RKO (cell line): Measurements from ENCODE around the gene CR1.
A peak's percentile ranks its signal among the peaks of the same experiment; 100 is the strongest.
"Not testable (repeated sequence)": the region's sequence is repeated elsewhere in the genome, so short reads cannot be mapped to it uniquely, and the experiment has no call there.

Experiments used
- DNase-seq: peaks from one replicate; pipeline ENCODE4 v3.0.0-alpha.2; 2016; ENCODE audit warnings: low spot score

CR1 gene

DNA sequence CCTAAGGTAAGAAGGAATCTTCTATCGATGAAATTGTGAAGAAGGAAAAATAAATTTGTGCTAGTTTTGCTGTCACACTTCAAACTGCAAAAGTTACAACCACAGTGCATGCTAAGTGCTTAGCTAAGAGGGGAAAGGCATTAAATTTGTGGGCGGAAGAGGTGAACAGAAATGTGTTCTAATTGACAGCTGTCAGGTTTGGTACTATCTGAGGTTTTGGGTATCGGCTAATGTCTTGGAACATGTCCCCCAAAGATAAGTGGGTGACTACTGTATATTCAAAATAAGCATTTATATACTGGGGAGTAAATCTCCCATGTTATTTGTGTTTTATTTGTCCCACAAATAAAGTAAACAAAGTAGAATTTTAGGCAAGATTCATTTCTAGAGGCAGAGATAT lies 8.0 kb downstream of the CR1 start:
- DNase-seq, result no peak

DNA sequence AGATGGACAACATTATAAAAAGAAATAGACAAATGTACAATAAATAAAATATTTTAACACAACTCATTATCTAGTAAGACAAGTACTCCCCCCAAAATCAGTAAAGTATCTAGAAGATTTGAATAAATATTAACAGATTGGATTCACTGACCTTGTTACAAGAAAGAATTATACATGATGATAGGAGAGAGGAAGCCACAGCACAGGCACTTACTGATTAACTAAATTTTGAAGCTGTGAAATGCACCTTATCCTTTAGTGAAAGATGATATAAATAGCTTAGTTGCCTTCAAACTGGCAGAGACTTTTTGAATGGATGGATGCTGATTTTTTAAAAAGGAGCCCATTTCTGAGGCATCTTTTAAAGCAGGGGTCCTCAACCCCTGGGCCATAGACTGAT lies 8.5 kb downstream of the CR1 start:
- DNase-seq, result no peak

DNA sequence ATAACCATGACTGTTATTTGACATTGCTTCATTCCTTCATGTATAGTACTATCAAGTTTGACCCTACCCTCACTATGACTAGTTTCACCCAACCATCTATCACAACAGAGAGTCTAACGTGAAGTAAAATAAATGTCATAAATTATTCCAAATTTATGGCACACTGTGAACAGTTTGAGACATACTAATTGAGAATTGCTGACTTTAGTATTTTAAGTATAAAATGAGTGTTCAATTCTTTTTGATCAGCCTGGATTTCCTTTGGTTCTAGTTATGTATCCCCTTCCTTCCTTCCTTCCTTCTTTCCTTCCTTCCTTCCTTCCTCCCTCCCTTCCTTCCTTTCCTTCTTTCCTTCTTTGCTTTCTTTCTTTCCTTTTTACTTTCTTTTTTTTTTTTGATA lies 14.5 kb downstream of the CR1 start:
- DNase-seq, result no peak

DNA sequence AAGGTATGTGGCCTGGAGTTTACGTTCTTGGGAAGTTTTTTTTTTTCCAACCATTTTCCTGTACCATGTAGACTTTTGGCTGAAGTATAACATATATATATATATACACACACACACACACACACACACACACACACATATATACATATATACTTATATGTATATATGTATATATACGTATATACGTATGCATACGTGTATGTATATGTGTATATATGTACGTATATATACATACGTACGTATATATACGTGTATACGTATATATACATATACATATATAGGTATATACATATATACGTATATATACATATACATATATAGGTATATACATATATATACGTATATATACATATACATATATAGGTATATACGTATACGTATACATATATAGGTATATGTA lies 18.9 kb downstream of the CR1 start:
- no peak for DNase-seq

DNA sequence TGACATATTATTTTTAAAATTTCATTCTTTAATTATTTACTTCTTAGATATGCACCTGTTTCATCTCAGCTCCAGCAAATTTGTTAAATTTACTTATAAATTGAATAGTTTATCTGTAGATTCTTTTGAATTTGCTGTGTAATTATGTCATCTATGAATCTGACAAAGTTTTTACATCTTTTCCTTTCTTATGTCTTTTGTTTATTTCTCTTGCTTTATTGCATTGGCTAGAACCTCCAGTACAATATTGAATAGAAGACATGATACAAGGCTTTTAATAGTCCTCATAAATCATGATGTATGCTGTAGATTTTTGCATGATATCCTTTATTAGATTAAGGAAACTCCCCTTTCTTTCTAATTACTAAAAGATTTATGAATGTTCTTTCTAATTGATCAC lies 20.8 kb downstream of the CR1 start:
- no peak for DNase-seq

DNA sequence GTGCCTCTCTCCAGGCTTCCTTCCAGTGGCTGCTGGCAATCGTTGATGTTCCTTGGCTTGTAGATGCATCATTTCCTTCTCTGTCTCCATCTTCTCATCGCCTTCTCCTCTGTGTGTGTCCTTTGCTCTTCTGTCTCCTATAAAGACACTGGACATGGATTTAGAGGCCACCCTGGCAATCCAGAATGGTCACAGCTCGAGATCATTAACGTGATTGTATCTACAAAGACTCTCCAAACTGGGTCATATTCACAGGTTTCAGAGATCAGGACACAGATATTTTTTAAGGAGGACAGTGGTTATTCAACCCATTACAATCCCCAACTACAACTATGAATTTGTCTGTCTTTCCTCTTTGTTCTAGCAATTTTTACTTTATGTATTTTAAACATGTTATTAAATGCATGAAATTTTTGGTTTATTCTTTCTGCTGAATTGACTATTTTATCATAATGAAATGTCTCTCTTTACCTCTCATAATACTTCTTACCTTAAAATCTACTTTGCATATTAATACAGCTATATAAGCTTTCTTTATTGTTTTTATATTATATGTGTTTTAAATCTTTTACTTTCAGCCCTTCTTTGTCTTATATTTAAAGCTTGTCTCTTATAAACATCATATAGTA lies 22.8 kb downstream of the CR1 start:
- DNase-seq, result no peak

DNA sequence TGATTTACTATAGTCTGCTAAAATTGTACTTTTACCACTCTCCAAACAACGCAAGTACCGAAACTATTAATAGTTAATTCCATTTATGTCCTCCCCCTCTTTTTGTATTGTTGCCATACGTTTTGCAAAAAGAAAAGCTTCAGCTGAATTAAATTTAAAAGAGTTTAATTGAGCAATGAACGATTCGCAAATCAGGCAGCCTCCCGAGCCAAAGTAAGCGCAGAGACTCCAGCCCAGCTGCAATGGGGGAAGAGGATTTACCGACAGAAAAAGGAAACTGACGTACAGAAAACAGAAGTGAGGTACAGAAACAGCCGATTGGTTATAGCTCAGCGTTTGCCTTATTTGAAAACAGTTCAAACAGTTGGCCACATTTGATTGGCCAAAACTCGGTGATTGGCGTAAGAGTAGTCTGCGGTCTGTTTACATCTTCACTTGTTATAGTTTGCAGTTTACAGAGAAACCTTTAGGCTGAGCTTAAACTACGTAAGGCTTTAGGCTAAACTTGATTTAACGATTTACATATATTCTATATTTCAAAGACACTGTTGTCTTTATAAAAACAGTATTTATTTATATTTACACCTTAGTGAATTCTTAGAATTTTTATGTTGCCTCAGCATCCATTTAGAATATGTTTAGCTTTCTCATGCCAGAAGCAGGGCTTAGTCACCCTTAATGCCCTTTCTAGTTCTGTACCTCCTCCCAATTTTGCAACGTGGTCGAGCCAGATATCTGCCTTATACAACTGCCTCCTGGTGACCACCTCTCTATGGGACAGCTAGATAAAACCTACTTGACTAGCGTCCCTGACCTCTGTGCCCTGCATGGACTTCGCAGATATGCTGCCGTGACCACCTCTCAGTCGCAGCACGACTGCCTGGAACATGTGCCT lies 23.8 kb downstream of the CR1 start:
- no peak for DNase-seq

DNA sequence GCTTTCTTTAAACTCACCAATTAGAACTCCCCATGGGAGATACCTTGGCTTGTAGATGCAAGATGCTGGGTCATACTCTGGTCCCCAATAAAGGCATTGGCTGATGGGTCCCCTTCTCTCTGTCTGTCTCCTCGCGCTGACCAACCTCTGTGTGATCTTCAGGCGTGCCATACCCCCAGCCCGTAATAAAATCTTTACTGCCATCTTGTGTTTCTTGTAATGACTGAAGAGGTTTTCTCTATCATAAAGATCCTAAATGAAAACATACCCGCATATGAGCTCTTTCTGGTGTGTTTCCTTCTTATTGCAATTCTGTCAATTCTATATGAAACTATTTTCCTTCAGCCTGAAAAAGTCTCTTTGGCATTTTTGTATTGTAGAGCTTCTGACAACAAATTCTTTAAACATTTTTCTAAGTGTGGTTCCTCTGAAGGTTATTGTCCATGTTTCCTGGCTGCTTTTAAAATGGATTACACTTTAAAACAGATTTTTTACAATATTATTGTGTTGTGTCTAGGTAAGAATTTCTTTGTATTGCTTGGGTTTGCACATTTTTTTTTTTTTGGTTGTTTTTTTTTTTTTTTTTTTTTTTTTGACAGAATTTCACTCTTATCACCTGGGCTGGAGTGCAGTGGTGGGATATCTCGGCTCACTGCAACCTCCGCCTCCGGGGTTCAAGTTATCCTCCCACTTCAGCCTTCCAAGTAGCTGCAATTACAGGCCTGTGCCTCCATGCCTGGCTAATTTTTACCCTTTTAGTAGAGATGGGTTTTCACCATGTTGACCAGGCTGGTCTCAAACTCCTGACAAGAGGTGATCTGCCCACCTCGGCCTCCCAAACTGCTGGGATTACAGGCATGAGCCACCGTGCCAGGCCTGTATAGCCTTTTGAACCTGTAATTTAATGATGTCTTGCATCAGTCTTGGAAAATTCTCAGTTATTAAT lies 24.7 kb downstream of the CR1 start:
- not testable (repeated sequence) for DNase-seq

DNA sequence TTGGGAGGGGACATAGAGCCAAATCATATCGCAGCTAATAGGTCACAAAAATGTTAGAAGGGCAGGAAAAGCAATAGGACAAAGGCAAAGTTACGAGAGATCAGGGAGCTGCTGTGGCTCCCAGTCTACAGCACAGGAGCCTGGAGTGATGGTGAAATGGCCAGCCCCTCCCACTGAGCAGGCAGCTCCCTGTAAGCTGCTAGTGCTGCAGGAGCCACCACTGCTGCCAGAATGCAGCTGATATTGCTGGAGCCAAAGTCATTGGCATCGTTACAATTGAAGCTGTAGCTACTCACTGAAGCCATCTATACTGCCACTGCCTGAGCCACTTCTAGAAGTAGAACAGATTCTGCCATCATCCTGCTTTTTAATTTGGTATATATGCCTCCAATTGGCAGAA lies 29.3 kb downstream of the CR1 start:
- DNase-seq, result not testable (repeated sequence)

DNA sequence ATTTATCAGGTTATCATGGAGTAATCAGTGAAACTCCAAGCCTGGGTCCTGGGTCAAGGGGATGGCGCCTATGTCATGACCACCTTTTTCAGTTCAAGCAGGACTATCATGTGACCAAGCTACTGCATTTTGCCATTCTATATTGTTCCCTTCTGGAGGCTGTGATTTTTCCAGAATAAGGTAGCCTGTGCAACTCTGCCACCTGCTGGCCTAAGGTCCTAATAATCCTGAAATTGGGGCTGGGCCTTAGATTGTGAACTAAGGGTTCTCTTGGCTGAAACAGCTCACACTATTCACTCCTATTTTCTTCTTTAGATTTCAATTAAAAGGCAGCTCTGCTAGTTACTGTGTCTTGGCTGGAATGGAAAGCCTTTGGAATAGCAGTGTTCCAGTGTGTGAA lies 32.4 kb downstream of the CR1 start:
- DNase-seq, result not testable (repeated sequence)

DNA sequence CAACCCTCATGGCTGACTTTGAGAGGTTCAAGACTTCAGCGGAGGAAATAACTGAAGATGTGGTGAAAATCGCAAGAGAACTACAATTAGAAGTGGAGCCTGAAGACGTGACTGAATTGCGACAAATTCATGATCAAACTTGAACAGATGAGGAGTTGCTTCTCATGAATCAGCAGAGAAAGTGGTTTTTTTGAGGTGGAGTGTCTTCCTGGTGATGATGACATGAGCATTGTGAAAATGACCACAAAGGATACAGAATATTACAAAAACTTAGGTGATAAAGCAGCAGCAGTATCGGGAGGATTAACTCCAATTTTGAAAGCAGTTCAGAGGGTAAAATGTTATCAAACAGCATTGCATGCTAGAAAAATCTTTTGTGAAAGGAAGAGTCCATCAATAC lies 40.3 kb downstream of the CR1 start:
- DNase-seq, result not testable (repeated sequence)

DNA sequence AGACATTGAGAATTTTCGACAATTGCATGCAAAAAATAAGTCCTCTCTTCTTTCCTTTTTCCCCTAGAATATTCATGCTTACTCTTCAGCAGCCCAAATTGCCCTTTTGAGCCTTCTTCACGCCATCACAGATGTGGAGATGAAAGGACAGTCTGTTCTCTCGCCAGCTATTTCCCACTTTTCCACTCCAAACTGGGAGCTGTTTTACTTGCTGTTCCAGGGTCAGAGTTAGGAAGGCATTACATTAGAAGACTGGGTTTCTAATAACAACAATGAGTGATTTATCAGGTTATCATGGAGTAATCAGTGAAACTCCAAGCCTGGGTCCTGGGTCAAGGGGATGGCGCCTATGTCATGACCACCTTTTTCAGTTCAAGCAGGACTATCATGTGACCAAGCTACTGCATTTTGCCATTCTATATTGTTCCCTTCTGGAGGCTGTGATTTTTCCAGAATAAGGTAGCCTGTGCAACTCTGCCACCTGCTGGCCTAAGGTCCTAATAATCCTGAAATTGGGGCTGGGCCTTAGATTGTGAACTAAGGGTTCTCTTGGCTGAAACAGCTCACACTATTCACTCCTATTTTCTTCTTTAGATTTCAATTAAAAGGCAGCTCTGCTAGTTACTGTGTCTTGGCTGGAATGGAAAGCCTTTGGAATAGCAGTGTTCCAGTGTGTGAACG lies 50.9 kb downstream of the CR1 start:
- DNase-seq, result not testable (repeated sequence)

DNA sequence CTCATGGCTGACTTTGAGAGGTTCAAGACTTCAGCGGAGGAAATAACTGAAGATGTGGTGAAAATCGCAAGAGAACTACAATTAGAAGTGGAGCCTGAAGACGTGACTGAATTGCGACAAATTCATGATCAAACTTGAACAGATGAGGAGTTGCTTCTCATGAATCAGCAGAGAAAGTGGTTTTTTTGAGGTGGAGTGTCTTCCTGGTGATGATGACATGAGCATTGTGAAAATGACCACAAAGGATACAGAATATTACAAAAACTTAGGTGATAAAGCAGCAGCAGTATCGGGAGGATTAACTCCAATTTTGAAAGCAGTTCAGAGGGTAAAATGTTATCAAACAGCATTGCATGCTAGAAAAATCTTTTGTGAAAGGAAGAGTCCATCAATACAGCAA lies 58.9 kb downstream of the CR1 start:
- not testable (repeated sequence) for DNase-seq

DNA sequence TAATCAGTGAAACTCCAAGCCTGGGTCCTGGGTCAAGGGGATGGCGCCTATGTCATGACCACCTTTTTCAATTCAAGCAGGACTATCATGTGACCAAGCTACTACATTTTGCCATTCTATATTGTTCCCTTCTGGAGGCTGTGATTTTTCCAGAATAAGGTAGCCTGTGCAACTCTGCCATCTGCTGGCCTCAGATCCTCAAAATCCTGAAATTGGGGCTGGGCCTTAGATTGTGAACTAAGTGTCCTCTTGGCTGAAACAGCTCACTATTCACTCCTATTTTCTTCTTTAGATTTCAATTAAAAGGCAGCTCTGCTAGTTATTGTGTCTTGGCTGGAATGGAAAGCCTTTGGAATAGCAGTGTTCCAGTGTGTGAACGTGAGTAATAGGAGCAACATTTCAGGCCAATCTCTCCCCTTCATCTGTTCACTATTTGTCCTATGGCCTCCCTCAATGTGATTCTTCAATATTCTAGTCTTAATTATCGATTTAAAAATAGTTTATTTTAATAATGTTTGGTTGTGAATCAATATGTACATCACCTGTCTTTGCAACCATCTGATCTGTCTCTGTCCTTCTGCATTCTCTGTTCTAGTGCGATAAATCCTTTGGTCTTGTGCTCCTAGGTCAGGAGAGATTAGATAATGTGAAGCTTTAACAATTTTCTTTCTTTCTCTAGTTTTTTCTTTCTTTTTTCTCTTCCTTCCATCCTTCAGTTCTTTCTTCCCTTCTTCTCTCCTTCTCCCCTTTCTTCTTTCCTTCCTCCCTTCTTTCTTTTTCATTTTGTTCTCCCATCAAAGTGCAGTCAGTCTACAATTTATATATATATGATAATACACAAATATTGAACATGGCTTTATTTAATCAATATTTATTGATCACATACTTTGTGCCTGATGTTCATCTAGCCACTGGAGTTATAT lies 69.8 kb downstream of the CR1 start:
- DNase-seq, result peak; percentile 32

DNA sequence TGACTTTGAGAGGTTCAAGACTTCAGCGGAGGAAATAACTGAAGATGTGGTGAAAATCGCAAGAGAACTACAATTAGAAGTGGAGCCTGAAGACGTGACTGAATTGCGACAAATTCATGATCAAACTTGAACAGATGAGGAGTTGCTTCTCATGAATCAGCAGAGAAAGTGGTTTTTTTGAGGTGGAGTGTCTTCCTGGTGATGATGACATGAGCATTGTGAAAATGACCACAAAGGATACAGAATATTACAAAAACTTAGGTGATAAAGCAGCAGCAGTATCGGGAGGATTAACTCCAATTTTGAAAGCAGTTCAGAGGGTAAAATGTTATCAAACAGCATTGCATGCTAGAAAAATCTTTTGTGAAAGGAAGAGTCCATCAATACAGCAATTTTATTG lies 76.0 kb downstream of the CR1 start:
- DNase-seq, result not testable (repeated sequence)

DNA sequence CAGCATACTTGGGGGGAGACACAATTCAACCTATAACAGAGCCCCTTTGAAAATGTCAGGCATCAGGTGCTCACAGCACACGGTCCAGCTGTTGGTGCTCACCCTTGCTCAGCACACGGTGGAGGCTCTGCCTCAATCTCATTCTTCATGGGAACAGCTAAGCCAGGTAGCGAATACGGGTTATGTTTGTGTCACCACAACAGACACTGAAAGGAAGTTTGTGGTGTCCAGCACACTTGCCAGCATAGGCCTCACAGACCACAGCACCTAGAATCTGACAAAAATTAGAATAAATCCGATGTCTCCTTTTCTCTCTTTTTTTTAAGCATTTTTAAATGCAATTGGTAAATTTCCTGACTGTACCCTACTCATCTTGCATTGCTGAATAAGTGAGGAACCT lies 77.1 kb downstream of the CR1 start:
- not testable (repeated sequence) for DNase-seq

DNA sequence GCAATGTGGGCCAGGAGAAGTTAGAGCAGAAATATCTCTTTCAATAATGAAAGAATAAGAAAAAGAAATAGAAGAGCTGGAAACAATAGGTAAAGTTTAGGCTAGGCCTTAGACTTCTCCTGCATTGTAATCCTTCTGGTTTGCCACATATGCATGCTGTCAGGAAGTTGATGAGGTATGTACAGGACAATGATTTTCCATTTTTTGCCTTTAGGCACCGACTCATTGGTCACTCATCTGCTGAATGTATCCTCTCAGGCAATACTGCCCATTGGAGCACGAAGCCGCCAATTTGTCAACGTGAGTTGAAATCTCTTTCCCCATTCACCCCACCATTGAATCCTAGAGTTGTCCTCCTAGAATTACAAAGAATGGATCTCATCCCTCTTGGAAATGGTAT lies 79.4 kb downstream of the CR1 start:
- DNase-seq, result peak; percentile 3

DNA sequence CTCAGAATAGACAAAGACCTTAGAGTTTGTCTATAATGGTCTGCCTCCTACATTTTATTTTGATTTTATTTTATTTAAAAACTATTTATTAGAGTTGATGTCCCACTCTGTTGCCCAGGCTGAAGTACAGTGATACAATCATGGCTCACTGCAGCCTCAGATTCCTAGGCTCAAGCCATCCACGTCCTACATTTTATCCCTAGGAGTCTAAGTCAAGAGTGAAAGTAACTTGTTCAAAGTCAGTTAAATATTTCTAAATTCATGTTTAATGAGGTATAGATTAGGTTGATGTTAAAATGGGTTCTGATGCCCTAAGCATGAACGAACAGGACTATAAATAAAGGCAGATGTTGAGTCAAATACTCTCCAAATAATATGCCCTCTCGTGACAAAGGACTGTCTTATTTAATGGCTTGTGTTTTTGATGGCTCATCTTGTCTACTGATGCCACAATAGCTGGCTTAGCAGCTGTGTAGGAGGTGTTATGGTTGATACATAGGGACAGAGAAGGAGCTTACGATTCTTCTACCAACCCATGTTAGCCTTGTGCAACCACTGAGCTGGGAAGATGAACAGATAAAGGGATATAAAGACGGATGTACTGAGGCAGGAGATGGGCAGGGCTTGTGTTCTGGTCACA lies 83.0 kb downstream of the CR1 start:
- no peak for DNase-seq

DNA sequence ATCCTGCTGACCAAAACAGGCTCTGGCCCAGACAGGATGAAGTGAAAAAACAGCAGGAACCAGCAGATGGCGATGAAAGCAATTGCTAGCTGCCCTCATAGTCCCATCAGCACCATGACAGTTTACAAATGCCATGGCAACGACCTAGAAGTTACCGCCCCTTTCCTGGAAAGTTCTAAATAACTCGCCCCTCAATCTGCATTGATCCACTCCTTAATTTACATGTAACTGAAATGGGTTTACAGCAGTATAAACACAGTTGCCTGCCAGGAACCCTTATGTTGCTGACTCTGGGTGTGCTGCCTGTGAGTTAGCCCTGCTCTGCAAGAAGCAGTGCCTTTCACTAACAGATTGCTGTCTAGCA lies 83.5 kb downstream of the CR1 start:
- DNase-seq, result peak; percentile 60

DNA sequence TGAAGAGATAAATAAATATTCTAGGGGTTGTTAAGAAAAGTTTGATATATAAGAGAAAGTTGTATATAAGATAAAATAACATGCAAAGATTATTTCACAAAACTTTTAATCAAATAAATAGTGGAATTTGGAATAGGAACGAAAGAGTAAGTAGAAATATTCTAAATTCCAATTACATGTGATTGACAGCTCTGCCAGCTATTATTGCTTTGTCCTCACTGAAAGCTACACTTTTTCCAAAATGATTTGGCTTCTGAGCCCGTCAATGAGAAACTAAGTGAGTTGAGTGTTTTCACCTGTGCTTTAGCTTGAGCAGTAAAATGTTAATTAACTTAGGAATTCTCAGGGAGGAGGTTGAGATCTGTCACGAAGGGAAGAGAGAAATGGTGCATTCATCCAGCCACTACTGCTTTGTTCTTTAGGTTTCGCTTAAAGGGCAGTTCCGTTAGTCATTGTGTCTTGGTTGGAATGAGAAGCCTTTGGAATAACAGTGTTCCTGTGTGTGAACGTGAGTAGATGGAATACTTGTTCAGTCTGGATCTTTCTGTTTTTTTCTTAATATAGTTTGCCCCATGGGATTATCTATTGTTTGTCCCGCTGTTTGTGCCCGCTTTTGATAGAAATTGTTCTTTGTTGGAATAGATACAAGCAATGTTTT lies 85.7 kb downstream of the CR1 start:
- DNase-seq, result no peak
